ENCODE measurements around the gene COX5A. TPM values are rescaled to one million over a fixed set of nuclear protein-coding genes. Genes with fewer than 3 reads are reported as not detected.
"Not testable (repeated sequence)": the region's sequence is repeated elsewhere in the genome, so short reads cannot be mapped to it uniquely, and the experiment has no call there.

The COX5A gene
- total RNA-seq, 1 donor from 2014 or later = 290 TPM

GRCh38 chr15:74892313-74892712, 45.6 kb downstream of the COX5A start:
- Mint-ChIP-seq H3K36me3 (ENCODE audit: low read depth) (peaks cover 30% of the 10 kb centered on the region), H3K4me3 (peak overlapping the region; percentile 56), H3K9me3 (no peaks in the 10 kb centered on the region), H3K27me3 (ENCODE audit: insufficient read depth) (no peaks in the 10 kb centered on the region), H3K4me1 (ENCODE audit: low read depth) (peaks cover 47% of the 10 kb centered on the region), H3K27ac (peak overlapping the region; percentile 34)
- intact Hi-C loops (cut with micrococcal nuclease) = loop anchor here (5.0 kb wide), 1 partner anchor 110 kb away; the partner anchor contains the start of gene CSK
- no peak for DNase-seq (ENCODE audit: low spot score)

- peaks cover 47% of the 10 kb centered on the region for H3K4me1 Mint-ChIP-seq (ENCODE audit: low read depth)
- intact Hi-C loops (cut with micrococcal nuclease) = loop anchor here (5.0 kb wide), 1 partner anchor 109 kb away; the partner anchor contains the start of gene CSK
These were observed 46.4 kb downstream of the COX5A start for GRCh38 chr15:74891469-74891868.

GRCh38 chr15:74890665-74890960, 47.3 kb downstream of the COX5A start:
- peak overlapping the region; percentile 91 for H3K4me3 Mint-ChIP-seq
- intact Hi-C loops (cut with micrococcal nuclease) = loop anchor here (1.0 to 5.0 kb wide), 6 partner anchors 11 to 194 kb away; partner anchors contain the start of genes COX5A, CSK, EDC3 and FAM219B
- H3K27me3 Mint-ChIP-seq (ENCODE audit: insufficient read depth) = no peaks in the 10 kb centered on the region
- peak overlapping the region; percentile 92 for H3K27ac Mint-ChIP-seq
- no peaks in the 10 kb centered on the region for H3K9me3 Mint-ChIP-seq
- H3K36me3 Mint-ChIP-seq (ENCODE audit: low read depth) = peaks cover 28% of the 10 kb centered on the region
- H3K4me1 Mint-ChIP-seq (ENCODE audit: low read depth) = peaks cover 47% of the 10 kb centered on the region
- DNase-seq (ENCODE audit: low spot score) = no peak

More at GRCh38 chr15:74891469-74891868, 46.4 kb downstream of the COX5A start:
- Mint-ChIP-seq H3K27ac (no peak overlapping the region), H3K4me3 (peak overlapping the region; percentile 91), H3K9me3 (no peaks in the 10 kb centered on the region), H3K36me3 (ENCODE audit: low read depth) (peaks cover 30% of the 10 kb centered on the region), H3K27me3 (ENCODE audit: insufficient read depth) (no peaks in the 10 kb centered on the region)
- no peak for DNase-seq (ENCODE audit: low spot score)

- H3K27me3 Mint-ChIP-seq (ENCODE audit: insufficient read depth) = no peaks in the 10 kb centered on the region
- peaks cover 27% of the 10 kb centered on the region for H3K36me3 Mint-ChIP-seq (ENCODE audit: low read depth)
- DNase-seq (ENCODE audit: low spot score) = peak; percentile 82
- peaks cover 47% of the 10 kb centered on the region for H3K4me1 Mint-ChIP-seq (ENCODE audit: low read depth)
- H3K9me3 Mint-ChIP-seq = no peaks in the 10 kb centered on the region
- peak within 1 kb of the TSS; percentile 91 for H3K4me3 Mint-ChIP-seq
- intact Hi-C loops (cut with micrococcal nuclease) = loop anchor here (1.0 to 5.0 kb wide), 7 partner anchors 11 to 194 kb away; partner anchors contain the start of genes COX5A, CSK, EDC3 and FAM219B
- H3K27ac Mint-ChIP-seq = peak within 1 kb of the TSS; percentile 92
These were observed 47.8 kb downstream of the COX5A start, which contains the start of gene MPI for GRCh38 chr15:74889883-74890664. MPI (plus strand) TSS chr15:74890042; CDS start chr15:74890074, 32 bp downstream.

- H3K36me3 Mint-ChIP-seq (ENCODE audit: low read depth) = peaks cover 27% of the 10 kb centered on the region
- H3K27me3 Mint-ChIP-seq (ENCODE audit: insufficient read depth) = no peaks in the 10 kb centered on the region
- no peaks in the 10 kb centered on the region for H3K9me3 Mint-ChIP-seq
- DNase-seq (ENCODE audit: low spot score) = no peak
- peaks cover 50% of the 10 kb centered on the region for H3K4me1 Mint-ChIP-seq (ENCODE audit: low read depth)
- H3K4me3 Mint-ChIP-seq = peak overlapping the region; percentile 91
- H3K27ac Mint-ChIP-seq = peak overlapping the region; percentile 92
- intact Hi-C loops (cut with micrococcal nuclease) = loop anchor here (1.0 kb wide), 1 partner anchor 16 kb away; the partner anchor contains the start of gene SCAMP2
These were observed 48.4 kb downstream of the COX5A start for GRCh38 chr15:74889390-74889882.

- Mint-ChIP-seq H3K9me3 (no peaks in the 10 kb centered on the region), H3K4me1 (ENCODE audit: low read depth) (peaks cover 54% of the 10 kb centered on the region), H3K27ac (peak overlapping the region; percentile 92), H3K27me3 (ENCODE audit: insufficient read depth) (no peaks in the 10 kb centered on the region), H3K36me3 (ENCODE audit: low read depth) (peaks cover 25% of the 10 kb centered on the region), H3K4me3 (peak overlapping the region; percentile 91)
- no peak for DNase-seq (ENCODE audit: low spot score)
- intact Hi-C loops (cut with micrococcal nuclease) = loop anchor here (1.0 kb wide), 1 partner anchor 15 kb away; the partner anchor contains the start of gene SCAMP2
These were observed 49.2 kb downstream of the COX5A start for GRCh38 chr15:74888716-74889115.

- DNase-seq (ENCODE audit: low spot score); intact Hi-C loops (cut with micrococcal nuclease); H3K27me3 Mint-ChIP-seq (ENCODE audit: insufficient read depth); H3K9me3 Mint-ChIP-seq; H3K4me3 Mint-ChIP-seq: not testable (repeated sequence)
- peak overlapping the region; percentile 21 for H3K27ac Mint-ChIP-seq
- H3K4me1 Mint-ChIP-seq (ENCODE audit: low read depth) = peaks cover 44% of the 10 kb centered on the region
- H3K36me3 Mint-ChIP-seq (ENCODE audit: low read depth) = peaks cover 15% of the 10 kb centered on the region
These were observed 50.2 kb downstream of the COX5A start for GRCh38 chr15:74887537-74888193.

GRCh38 chr15:74885461-74885860, 52.4 kb downstream of the COX5A start:
- Mint-ChIP-seq H3K4me3 (no peak overlapping the region), H3K27me3 (ENCODE audit: insufficient read depth) (no peaks in the 10 kb centered on the region), H3K27ac (no peak overlapping the region), H3K36me3 (ENCODE audit: low read depth) (peaks cover under 1% of the 10 kb centered on the region), H3K9me3 (peaks cover 6% of the 10 kb centered on the region), H3K4me1 (ENCODE audit: low read depth) (peaks cover 26% of the 10 kb centered on the region)
- DNase-seq (ENCODE audit: low spot score) = no peak
- intact Hi-C loops (cut with micrococcal nuclease) = no loop called here

- H3K9me3 Mint-ChIP-seq = peaks cover 6% of the 10 kb centered on the region
- no peaks in the 10 kb centered on the region for H3K36me3 Mint-ChIP-seq (ENCODE audit: low read depth)
- no peak overlapping the region for H3K27ac Mint-ChIP-seq
- intact Hi-C loops (cut with micrococcal nuclease) = no loop called here
- H3K4me3 Mint-ChIP-seq = no peak overlapping the region
- no peaks in the 10 kb centered on the region for H3K27me3 Mint-ChIP-seq (ENCODE audit: insufficient read depth)
- DNase-seq (ENCODE audit: low spot score) = no peak
- H3K4me1 Mint-ChIP-seq (ENCODE audit: low read depth) = peaks cover 21% of the 10 kb centered on the region
These were observed 53.2 kb downstream of the COX5A start for GRCh38 chr15:74884428-74885223.

- Mint-ChIP-seq H3K4me1 (ENCODE audit: low read depth) (peaks cover 10% of the 10 kb centered on the region), H3K36me3 (ENCODE audit: low read depth) (no peaks in the 10 kb centered on the region), H3K27ac (no peak overlapping the region), H3K4me3 (no peak overlapping the region), H3K27me3 (ENCODE audit: insufficient read depth) (no peaks in the 10 kb centered on the region), H3K9me3 (peaks cover 6% of the 10 kb centered on the region)
- DNase-seq (ENCODE audit: low spot score) = no peak
- intact Hi-C loops (cut with micrococcal nuclease) = no loop called here
These were observed 55.3 kb downstream of the COX5A start for GRCh38 chr15:74882528-74882927.

GRCh38 chr15:74878273-74878672, 59.6 kb downstream of the COX5A start:
- DNase-seq (ENCODE audit: low spot score) = no peak
- intact Hi-C loops (cut with micrococcal nuclease) = loop anchor here (10.0 kb wide), 1 partner anchor 883 kb away; the partner anchor contains the start of genes PML and STOML1
- H3K36me3 Mint-ChIP-seq (ENCODE audit: low read depth) = peaks cover 3% of the 10 kb centered on the region
- no peak overlapping the region for H3K27ac Mint-ChIP-seq
- peaks cover 4% of the 10 kb centered on the region for H3K27me3 Mint-ChIP-seq (ENCODE audit: insufficient read depth)
- H3K4me3 Mint-ChIP-seq = no peak overlapping the region
- H3K4me1 Mint-ChIP-seq (ENCODE audit: low read depth) = no peaks in the 10 kb centered on the region
- H3K9me3 Mint-ChIP-seq = peaks cover 6% of the 10 kb centered on the region

- Mint-ChIP-seq H3K4me1 (ENCODE audit: low read depth) (peaks cover 31% of the 10 kb centered on the region), H3K36me3 (ENCODE audit: low read depth) (peaks cover 12% of the 10 kb centered on the region), H3K9me3 (no peaks in the 10 kb centered on the region), H3K27me3 (ENCODE audit: insufficient read depth) (peaks cover 4% of the 10 kb centered on the region), H3K27ac (peak overlapping the region; percentile 84), H3K4me3 (peak overlapping the region; percentile 97)
- no peak for DNase-seq (ENCODE audit: low spot score)
- intact Hi-C loops (cut with micrococcal nuclease) = loop anchor here (1.0 to 10.0 kb wide), 8 partner anchors 15 to 879 kb away; partner anchors contain the start of genes COX5A, FAM219B, PML and SIN3A
These were observed 64.0 kb downstream of the COX5A start for GRCh38 chr15:74873756-74874424.

Data from activated T-helper 1 cell treated with anti-CD3 and anti-CD28 coated beads, Interleukin-12 subunit alpha, Interleukin-12 subunit beta, Interleukin-2, Interleukin-4 antibody, amounts not matched to agents 30 ng/mL and 10 ng/mL and 1 ng/mL, durations not matched to agents 14 hours and 24 hours and 36 hours (primary cell).